Panc1 (cell line): ENCODE results near the gene NPPB. TPM values are rescaled to one million over a fixed set of nuclear protein-coding genes. Genes with fewer than 3 reads are reported as not detected.

Experiments used
- ATAC-seq: fragments of 200-7000 bp; cut with Tn5 transposase; 2 replicates; pipeline ENCODE4 v1.9.1; 2020; ENCODE audit warnings: mild to moderate bottlenecking, moderate library complexity
- BruUV-seq: library from RNA; stranded (reverse); fragments of 400-500 nt; replicated peaks from 2 replicates; lab custom pipeline; 2021; lab: Mats Ljungman, UMichigan
- CTCF ChIA-PET: fragments of 300-600 bp; sonication (Branson Sonifier 250); formaldehyde crosslinking; loops from one replicate; lab custom pipeline; 2022; ENCODE audit warnings: antibody characterized with exemption; lab: Charles Lee
- POLR2A ChIA-PET: fragments of 300-600 bp; sonication (Branson Sonifier 250); formaldehyde crosslinking; loops from one replicate; lab custom pipeline; 2022; ENCODE audit warnings: antibody characterized with exemption; lab: Charles Lee
- DNase-seq: peaks from one replicate; pipeline ENCODE4 v3.0.0-alpha.2; 2010; ENCODE audit warnings: low read depth, low spot score
- H3K27ac ChIP-seq: 2 replicates; pipeline ENCODE4 v1.5.1; 2011; ENCODE audit warnings: mild to moderate bottlenecking, low read length, inconsistent platforms
- H3K27me3 ChIP-seq: fragments of 200-500 bp; sonication (Bioruptor generic); 2 replicates; pipeline ENCODE4 v1.6.0; 2014; ENCODE audit warnings: low read length, inconsistent platforms; ENCODE audit not compliant: control insufficient read depth, insufficient read depth
- H3K36me3 ChIP-seq: fragments of 200-500 bp; sonication (Bioruptor generic); 2 replicates; pipeline ENCODE4 v1.5.1; 2014; ENCODE audit warnings: inconsistent platforms, mild to moderate bottlenecking, low read length, moderate library complexity; ENCODE audit not compliant: control insufficient read depth, insufficient read depth
- H3K4me1 ChIP-seq: 2 replicates; pipeline ENCODE4 v1.5.1; 2011; ENCODE audit warnings: inconsistent platforms, mild to moderate bottlenecking, low read length, moderate library complexity; ENCODE audit not compliant: control insufficient read depth, insufficient read depth
- H3K4me3 ChIP-seq, 2 experiments: 2 replicates each; pipeline ENCODE4 v1.5.1; 2011 to 2012; ENCODE audit warnings: low read depth in 2 of 2, low read length in 2 of 2, mild to moderate bottlenecking in 2 of 2, inconsistent platforms in 1 of 2, moderate library complexity in 1 of 2
- H3K9me3 ChIP-seq: fragments of 200-500 bp; sonication (Bioruptor generic); 2 replicates; pipeline ENCODE4 v1.5.1; 2014; ENCODE audit warnings: low read depth, mild to moderate bottlenecking, inconsistent platforms, low read length, moderate library complexity; ENCODE audit not compliant: control insufficient read depth, insufficient read depth
- CTCF ChIP-seq: fragments of 450-650 bp; IDR thresholded peaks from 2 replicates; pipeline ENCODE4 v1.5.1; 2017; ENCODE audit warnings: mild to moderate bottlenecking
- POLR2AphosphoS5 ChIP-seq: IDR thresholded peaks from 2 replicates; pipeline ENCODE4 v1.6.1; 2012; ENCODE audit warnings: mild to moderate bottlenecking, low read depth, low read length, moderate library complexity
- REST ChIP-seq, 2 experiments: IDR thresholded peaks; 2 replicates each; pipeline ENCODE4 v1.6.1; 2011 to 2012; ENCODE audit warnings: low read depth in 2 of 2, control low read depth in 1 of 2, low read length in 1 of 2, mild to moderate bottlenecking in 1 of 2, moderate library complexity in 1 of 2; ENCODE audit not compliant: insufficient read depth in 1 of 2
- SIN3A ChIP-seq: IDR thresholded peaks from 2 replicates; pipeline ENCODE4 v1.6.1; 2012; ENCODE audit warnings: low read depth, mild to moderate bottlenecking, low read length, moderate library complexity, borderline replicate concordance; ENCODE audit not compliant: insufficient read depth
- TCF7L2 ChIP-seq: IDR thresholded peaks from 2 replicates; pipeline ENCODE4 v1.6.1; 2011; ENCODE audit warnings: mild to moderate bottlenecking, low read depth, low read length, inconsistent platforms
- in situ Hi-C: cut with HindIII; loops from 2 replicates; pipeline ENCODE4 v1.10.0; 2016; ENCODE audit warnings: low sequenced_read_pairs, low pct_unique_long_range_greater_than_20kb
- intact Hi-C: fragments of 100-400 bp; cut with micrococcal nuclease; formaldehyde crosslinking; loops from one replicate; pipeline ENCODE4 v1.10.0; 2022; ENCODE audit not compliant: unreplicated experiment
- total RNA-seq: library from RNA; stranded (reverse); gene quantifications from one replicate; pipeline ENCODE4 v1.2.1, GENCODE V29; 2021; ENCODE audit not compliant: unreplicated experiment

The NPPB gene
- total RNA-seq, 1 experiment from 2014 or later = not detected

GRCh38 chr1:11907275-11908094 lies 48.7 kb upstream of the NPPB start:
- peak; percentile 92 for DNase-seq
- H3K27ac ChIP-seq = peak overlapping the region; percentile 99
- ATAC-seq = peak; percentile 54
- no peaks in the 10 kb centered on the region for H3K27me3 ChIP-seq
- ChIA-PET POLR2A (interaction anchor here (0.6 to 1.8 kb wide), 23 partner anchors 8 to 1111 kb away, joined by 3 to 23 read pairs (median 5); partner anchors contain the start of genes CLCN6, MFN2, MIIP and MTHFR), CTCF (interaction anchor here (0.7 to 1.3 kb wide), 6 partner anchors 10 to 74 kb away, joined by 3 to 8 read pairs (median 4); no protein-coding TSS in a partner anchor)
- no peaks in the 10 kb centered on the region for H3K9me3 ChIP-seq
- intact Hi-C loops = loop anchor here (1.0 kb wide), 1 partner anchor 60 kb away; no protein-coding TSS in a partner anchor
- peaks cover 8% of the 10 kb centered on the region; the same call in 1 of the 2 replicates for H3K4me1 ChIP-seq
- no peak for TF ChIP-seq TCF7L2
- TF ChIP-seq CTCF = no peak; the same call in 1 of the 2 replicates
- no peak for TF ChIP-seq SIN3A
- TF ChIP-seq REST (IDR thresholded peaks at IDR 0.05; ENCODE audit: insufficient read depth in 1 of 2, low read depth in 2 of 2, low read length in 1 of 2) = no peak
- TF ChIP-seq POLR2AphosphoS5 = no peak
- H3K4me3 ChIP-seq = peak overlapping the region in 1 of 2 experiments; percentile 28; a peak in 2 of 4 replicates
- no TSS peak for BruUV-seq
- in situ Hi-C loops = no loop called here
- H3K36me3 ChIP-seq = no peaks in the 10 kb centered on the region

- POLR2A ChIA-PET = no interaction called here
- intact Hi-C loops = no loop called here
These were observed 48.1 kb upstream of the NPPB start for GRCh38 chr1:11906870-11907269.

More at GRCh38 chr1:11906870-11907269, 48.1 kb upstream of the NPPB start:
- H3K36me3 ChIP-seq = no peaks in the 10 kb centered on the region
- no peak for TF ChIP-seq REST (IDR thresholded peaks at IDR 0.05; ENCODE audit: insufficient read depth in 1 of 2, low read depth in 2 of 2, low read length in 1 of 2)
- TF ChIP-seq TCF7L2 = no peak
- no peak for TF ChIP-seq SIN3A
- TF ChIP-seq POLR2AphosphoS5 = no peak
- TF ChIP-seq CTCF = no peak
- BruUV-seq = no TSS peak
- no peak overlapping the region for H3K4me3 ChIP-seq
- no peaks in the 10 kb centered on the region for H3K27me3 ChIP-seq
- ATAC-seq = no peak
- CTCF ChIA-PET = no interaction called here
- peak overlapping the region; percentile 99 for H3K27ac ChIP-seq
- no peak for DNase-seq
- in situ Hi-C loops = no loop called here
- no peaks in the 10 kb centered on the region for H3K9me3 ChIP-seq
- H3K4me1 ChIP-seq = peaks cover 8% of the 10 kb centered on the region; the same call in 1 of the 2 replicates
